Measurements from ENCODE around the gene MAPK8IP3.
A peak's percentile ranks its signal among the peaks of the same experiment; 100 is the strongest.

The MAPK8IP3 gene

DNA sequence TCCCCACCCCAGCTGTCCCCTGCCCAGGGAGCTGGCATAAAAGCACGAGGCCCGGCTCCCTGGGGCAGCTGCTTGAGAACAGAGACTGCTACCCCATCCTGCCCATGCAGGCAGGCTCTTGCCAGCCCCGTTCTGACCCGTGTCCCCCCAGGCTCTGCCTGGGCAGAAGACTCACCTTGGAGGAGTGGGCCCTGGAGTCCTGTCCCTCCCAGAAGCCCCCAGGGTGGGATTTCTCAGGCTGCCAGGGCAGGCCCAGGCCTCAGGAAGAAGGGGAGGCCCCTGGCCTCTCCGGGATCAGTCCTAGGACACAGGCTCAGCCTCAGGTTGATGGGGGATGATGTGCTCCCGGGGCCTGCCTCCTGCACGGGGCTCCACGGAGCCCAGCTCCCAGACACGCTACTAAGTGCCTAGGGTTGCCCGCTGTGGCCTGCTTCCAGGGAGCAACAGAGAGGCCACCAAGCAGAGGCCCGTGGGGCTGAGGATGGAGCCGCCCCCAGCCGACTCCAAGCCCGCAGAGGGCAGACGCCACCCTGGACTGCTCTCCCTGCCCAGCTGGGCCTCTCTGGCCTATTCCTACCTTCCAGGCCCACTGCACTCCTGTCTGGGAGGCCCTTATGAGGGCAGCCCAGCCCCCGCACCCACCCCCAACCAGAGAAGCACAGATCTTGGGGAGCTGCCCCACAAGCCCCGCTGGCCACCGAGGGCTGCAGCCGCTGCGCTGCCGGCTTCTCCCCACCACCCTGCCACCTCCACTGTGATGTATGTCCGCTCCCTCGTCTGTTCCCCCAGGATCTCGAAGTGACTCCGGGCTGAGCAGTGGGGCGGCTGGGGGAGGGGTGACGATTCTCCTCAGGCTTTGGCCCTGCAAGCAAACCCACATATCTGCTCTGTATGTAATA, 63.7 kb downstream of the MAPK8IP3 start:
- Histone ChIP-seq H3K27ac (ENCODE audit: low read length) (no peak overlapping the region), H3K4me3 (ENCODE audit: low read length) (no peak overlapping the region), H3K9me3 (ENCODE audit: control insufficient read depth, insufficient read depth, low read length) (no peaks in the 10 kb centered on the region), H3K4me1 (ENCODE audit: control insufficient read depth, insufficient read depth, low read length) (peaks cover 2% of the 10 kb centered on the region), H3K27me3 (ENCODE audit: control insufficient read depth, insufficient read depth, low read length) (no peaks in the 10 kb centered on the region), H3K36me3 (ENCODE audit: control insufficient read depth, insufficient read depth, low read length) (peaks cover 24% of the 10 kb centered on the region)
- no peak for DNase-seq (ENCODE audit: low read depth, low spot score)
- WGBS (ENCODE audit: insufficient coverage, insufficient read length): no CpG with 5 or more reads among the region's 27 CpGs

DNA sequence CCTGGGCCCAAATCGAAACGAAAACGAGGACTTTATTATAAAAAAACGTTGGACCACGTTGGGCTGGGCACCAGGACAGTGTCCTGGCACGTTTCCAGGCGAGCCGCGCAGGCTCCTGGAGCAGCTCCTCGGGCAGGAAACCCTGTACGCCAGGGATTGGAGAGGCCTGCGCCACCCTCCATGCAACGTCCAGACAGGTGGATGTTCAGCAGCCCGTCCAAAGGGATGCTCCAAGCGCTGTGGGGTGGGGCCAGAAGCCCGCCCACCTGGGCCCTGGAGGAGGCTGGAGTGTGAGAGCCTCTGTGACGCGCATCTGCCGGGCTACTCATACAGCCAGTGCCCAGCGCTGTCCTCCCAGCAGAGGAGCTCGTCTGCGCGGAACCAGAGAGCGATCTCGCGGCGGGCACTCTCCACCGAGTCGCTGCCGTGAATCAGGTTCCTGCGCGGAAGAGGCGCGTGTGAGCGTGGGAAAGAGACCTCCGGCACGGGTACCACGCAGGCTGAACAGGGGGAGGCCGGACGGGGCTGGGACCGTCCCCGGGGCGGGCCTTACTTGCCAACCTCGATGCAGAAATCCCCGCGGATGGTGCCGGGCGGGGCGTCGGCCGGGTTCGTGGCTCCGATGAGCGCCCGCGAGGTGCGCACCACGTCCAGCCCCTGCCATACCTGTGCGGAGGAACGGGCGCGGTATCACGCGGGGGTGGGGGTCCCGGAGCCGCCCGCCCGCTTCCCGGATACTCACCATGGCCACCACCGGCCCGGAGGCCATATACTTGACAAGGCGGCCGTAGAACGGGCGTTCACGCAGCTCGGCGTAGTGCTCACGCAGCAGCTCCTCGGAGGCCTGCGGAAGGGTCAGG, 64.6 kb downstream of the MAPK8IP3 start:
- no peaks in the 10 kb centered on the region for H3K27me3 ChIP-seq (ENCODE audit: control insufficient read depth, insufficient read depth, low read length)
- H3K4me3 ChIP-seq (ENCODE audit: low read length): peak overlapping the region; percentile 71
- H3K27ac ChIP-seq (ENCODE audit: low read length): no peak overlapping the region
- no peaks in the 10 kb centered on the region for H3K9me3 ChIP-seq (ENCODE audit: control insufficient read depth, insufficient read depth, low read length)
- peaks cover 2% of the 10 kb centered on the region for H3K4me1 ChIP-seq (ENCODE audit: control insufficient read depth, insufficient read depth, low read length)
- DNase-seq (ENCODE audit: low read depth, low spot score): no peak
- WGBS (ENCODE audit: insufficient coverage, insufficient read length): no CpG with 5 or more reads among the region's 81 CpGs
- H3K36me3 ChIP-seq (ENCODE audit: control insufficient read depth, insufficient read depth, low read length): peaks cover 27% of the 10 kb centered on the region

DNA sequence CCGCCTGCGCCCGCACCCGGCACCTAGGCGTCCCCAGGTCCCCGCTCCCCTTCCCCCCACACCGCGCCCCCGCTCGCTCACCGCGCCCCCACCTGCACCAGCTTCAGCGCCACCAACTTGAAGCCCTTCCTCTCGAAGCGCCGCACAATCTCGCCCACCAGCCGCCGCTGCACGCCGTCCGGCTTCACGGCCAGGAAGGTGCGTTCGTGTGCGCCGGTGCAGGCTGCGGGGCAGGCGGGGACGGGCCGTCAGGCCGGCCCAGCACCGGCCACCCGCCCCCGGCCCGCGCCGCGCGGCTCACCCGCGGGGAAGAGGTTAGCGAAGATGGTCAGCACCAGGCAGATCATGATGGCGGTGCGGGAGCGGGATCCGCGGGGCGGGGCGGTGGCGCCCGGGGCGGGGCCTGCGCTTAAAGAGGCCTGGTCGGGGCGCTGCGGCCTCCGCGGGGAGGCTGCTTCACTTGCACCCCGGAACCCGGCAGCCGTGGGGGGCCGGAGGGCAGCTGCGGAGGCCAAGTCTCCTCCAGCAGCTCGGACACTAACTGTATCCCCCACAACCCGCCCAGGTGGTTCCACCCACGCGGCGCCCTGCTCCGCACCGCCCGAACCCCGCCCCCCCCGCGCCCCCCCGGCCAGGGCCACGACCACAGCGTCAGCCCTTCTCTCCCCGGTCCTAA, 65.3 kb downstream of the MAPK8IP3 start, which contains the start of gene NME3:
NME3 (minus strand) TSS at position 356 of the 676 bp plus-strand sequence; CDS start at position 347, 9 bp downstream.
- DNase-seq (ENCODE audit: low read depth, low spot score): no peak
- Histone ChIP-seq H3K9me3 (ENCODE audit: control insufficient read depth, insufficient read depth, low read length) (no peaks in the 10 kb centered on the region), H3K4me3 (ENCODE audit: low read length) (peak within 1 kb of the TSS; percentile 71), H3K27me3 (ENCODE audit: control insufficient read depth, insufficient read depth, low read length) (no peaks in the 10 kb centered on the region), H3K36me3 (ENCODE audit: control insufficient read depth, insufficient read depth, low read length) (peaks cover 27% of the 10 kb centered on the region), H3K4me1 (ENCODE audit: control insufficient read depth, insufficient read depth, low read length) (peaks cover 2% of the 10 kb centered on the region), H3K27ac (ENCODE audit: low read length) (no peak within 1 kb of the TSS)
- no CpG with 5 or more reads among the region's 79 CpGs for WGBS (ENCODE audit: insufficient coverage, insufficient read length)

DNA sequence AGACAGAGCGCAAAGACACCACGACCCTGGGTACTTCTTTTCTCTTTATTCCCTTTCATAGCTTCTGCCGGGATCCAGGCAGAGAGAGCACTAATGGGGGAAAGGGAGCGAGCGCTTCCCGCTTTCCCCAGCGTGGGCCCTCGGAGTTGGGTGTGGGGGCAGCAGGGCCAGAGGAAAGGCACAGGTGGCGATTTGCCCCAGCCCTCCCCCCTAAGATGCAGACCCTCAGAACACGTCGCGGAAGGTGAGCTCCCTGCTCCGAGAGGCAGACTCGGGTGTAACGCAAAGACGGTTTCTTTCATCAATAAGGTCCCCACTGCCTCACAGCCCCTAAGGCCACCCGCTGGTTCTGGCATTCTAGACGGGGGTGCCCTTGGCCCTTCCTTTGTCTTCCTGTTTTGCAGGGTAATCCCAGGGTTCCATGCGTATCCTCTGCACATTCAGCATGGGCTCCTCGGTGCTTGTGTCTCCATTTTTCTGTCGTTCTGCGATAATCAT, 65.9 kb downstream of the MAPK8IP3 start:
- peak overlapping the region; percentile 71 for H3K4me3 ChIP-seq (ENCODE audit: low read length)
- H3K4me1 ChIP-seq (ENCODE audit: control insufficient read depth, insufficient read depth, low read length): peaks cover 2% of the 10 kb centered on the region
- no peaks in the 10 kb centered on the region for H3K9me3 ChIP-seq (ENCODE audit: control insufficient read depth, insufficient read depth, low read length)
- peaks cover 26% of the 10 kb centered on the region for H3K36me3 ChIP-seq (ENCODE audit: control insufficient read depth, insufficient read depth, low read length)
- DNase-seq (ENCODE audit: low read depth, low spot score): no peak
- no CpG with 5 or more reads among the region's 22 CpGs for WGBS (ENCODE audit: insufficient coverage, insufficient read length)
- H3K27ac ChIP-seq (ENCODE audit: low read length): no peak overlapping the region
- no peaks in the 10 kb centered on the region for H3K27me3 ChIP-seq (ENCODE audit: control insufficient read depth, insufficient read depth, low read length)

DNA sequence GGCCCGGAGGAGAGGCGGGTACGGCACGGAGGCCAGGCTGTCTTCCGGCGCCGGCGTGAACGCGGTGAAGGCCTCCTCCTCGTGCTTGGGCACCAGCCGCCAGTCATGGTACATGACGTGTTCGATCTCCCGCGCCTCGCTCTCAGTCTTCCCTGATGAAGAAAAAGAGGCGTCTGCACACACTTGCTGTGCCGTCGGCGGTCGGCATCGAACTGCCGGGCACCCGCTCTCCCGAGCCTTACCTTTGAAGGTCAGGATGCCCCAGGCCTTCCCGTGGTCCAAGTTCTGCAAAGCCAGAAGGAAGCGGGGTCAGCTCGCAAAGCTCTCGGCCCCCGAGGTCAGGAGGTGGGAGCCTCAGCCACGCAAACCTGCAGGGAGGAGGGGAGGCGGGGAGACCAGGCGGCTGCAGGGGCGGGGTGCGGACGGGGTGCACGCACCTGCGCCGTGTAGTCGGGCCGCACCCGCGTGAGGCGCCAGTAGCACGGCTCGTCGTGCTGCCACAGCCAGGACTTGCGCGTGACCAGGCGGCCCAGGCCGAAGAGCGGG, 66.4 kb downstream of the MAPK8IP3 start, which contains the start of gene EME2:
EME2 (plus strand) TSS at position 449 of the 546 bp plus-strand sequence. CDS start 418 bp downstream, outside the sequence.
- WGBS (ENCODE audit: insufficient coverage, insufficient read length): no CpG with 5 or more reads among the region's 53 CpGs
- Histone ChIP-seq H3K4me1 (ENCODE audit: control insufficient read depth, insufficient read depth, low read length) (peaks cover 2% of the 10 kb centered on the region), H3K36me3 (ENCODE audit: control insufficient read depth, insufficient read depth, low read length) (peaks cover 29% of the 10 kb centered on the region), H3K27ac (ENCODE audit: low read length) (no peak within 1 kb of the TSS), H3K4me3 (ENCODE audit: low read length) (peak within 1 kb of the TSS; percentile 71), H3K27me3 (ENCODE audit: control insufficient read depth, insufficient read depth, low read length) (no peaks in the 10 kb centered on the region), H3K9me3 (ENCODE audit: control insufficient read depth, insufficient read depth, low read length) (no peaks in the 10 kb centered on the region)
- no peak for DNase-seq (ENCODE audit: low read depth, low spot score)

DNA sequence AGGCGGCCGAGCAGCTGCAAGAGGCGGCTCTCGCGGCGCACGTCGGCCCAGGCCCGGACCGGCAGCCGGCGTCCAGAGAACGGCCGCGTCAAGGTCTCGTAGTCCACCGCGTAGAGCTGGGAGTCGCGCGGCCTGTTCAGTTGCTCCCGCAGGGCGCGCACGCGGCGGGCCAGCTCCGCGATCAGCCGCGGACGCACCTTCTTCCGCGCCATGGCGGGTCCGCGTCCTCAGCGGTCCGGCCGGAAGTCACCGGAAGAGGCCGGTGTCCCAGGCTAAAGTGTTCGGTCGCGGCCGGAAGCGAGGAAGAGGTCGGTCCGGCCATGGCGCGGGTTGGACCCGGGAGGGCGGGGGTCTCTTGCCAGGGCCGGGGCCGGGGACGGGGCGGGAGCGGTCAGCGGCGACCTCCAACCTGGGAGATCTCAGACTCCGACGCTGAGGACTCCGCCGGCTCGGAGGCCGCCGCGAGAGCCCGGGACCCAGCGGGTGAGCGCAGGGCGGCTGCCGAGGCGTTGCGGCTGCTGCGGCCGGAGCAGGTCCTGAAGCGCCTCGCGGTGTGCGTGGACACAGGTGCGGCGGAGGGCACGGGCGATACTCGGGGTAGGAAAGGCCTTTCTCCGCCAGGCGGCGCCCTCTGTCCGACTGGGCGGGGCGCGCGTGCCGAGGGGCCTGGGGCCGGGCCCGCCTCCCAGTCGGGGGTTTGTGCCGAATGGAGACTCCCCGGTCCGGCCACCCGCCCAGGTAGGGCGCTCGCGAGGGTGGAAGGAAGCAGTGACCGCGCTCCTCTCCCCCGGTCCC, 67.1 kb downstream of the MAPK8IP3 start, which contains the start of gene MRPS34:
MRPS34 (minus strand) TSS at position 227 of the 795 bp plus-strand sequence; CDS start at position 212, 15 bp downstream.
- H3K27me3 ChIP-seq (ENCODE audit: control insufficient read depth, insufficient read depth, low read length): no peaks in the 10 kb centered on the region
- H3K4me3 ChIP-seq (ENCODE audit: low read length): peak within 1 kb of the TSS; percentile 71
- H3K36me3 ChIP-seq (ENCODE audit: control insufficient read depth, insufficient read depth, low read length): peaks cover 29% of the 10 kb centered on the region
- no CpG with 5 or more reads among the region's 108 CpGs for WGBS (ENCODE audit: insufficient coverage, insufficient read length)
- DNase-seq (ENCODE audit: low read depth, low spot score): no peak
- H3K27ac ChIP-seq (ENCODE audit: low read length): no peak within 1 kb of the TSS
- H3K9me3 ChIP-seq (ENCODE audit: control insufficient read depth, insufficient read depth, low read length): no peaks in the 10 kb centered on the region
- peaks cover 2% of the 10 kb centered on the region for H3K4me1 ChIP-seq (ENCODE audit: control insufficient read depth, insufficient read depth, low read length)

DNA sequence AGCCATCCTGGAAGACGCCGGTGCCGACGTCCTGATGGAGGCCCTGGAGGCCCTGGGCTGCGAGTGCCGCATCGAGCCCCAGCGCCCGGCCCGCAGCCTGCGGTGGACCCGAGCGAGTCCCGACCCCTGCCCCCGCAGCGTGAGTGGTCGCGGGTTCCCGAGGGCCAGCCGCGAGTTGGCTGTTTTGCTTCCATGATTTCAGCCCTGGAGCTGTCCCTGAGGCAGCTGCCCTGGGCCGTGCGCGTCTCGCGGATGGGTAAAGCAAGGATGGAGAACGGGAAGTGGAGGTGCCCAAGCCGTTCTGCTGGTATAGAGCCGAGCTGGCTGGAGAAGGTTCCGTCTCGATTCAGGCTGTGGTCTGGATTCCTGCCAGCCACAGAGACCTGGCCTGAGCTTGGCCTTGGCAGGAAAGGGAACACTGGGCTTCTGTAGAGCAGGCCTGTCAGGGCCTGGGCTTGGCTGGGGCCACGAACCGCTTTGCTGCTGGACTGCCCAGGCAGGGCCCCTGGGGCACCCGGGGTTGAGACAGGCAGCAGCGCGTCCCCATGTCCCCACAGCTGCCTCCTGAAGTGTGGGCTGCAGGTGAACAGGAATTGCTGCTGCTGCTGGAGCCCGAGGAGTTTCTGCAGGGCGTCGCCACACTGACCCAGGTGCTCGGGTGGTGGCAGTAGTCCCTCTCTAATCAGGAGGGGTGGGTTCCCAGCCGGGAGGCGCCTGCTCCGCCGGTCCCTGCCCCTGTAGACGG, 67.9 kb downstream of the MAPK8IP3 start:
- Histone ChIP-seq H3K27ac (ENCODE audit: low read length) (no peak overlapping the region), H3K4me3 (ENCODE audit: low read length) (peak overlapping the region; percentile 71), H3K27me3 (ENCODE audit: control insufficient read depth, insufficient read depth, low read length) (no peaks in the 10 kb centered on the region)

DNA sequence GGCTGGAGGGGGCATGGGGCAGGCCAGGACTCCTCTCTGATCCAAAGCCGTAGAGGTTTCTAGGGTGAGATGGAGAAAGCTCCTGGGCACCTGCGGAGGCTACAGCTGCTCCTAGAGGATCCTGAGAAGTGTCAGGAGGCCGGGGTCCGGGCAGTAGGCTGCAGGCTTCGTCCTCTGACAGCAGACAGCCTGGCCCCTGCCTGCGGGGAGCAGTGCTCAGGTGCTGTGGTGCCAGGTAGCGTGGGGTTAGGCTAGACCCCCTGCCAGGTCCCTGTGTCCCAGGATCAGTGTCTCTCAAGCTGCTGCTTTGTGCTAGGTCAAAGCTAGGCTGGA, 68.4 kb downstream of the MAPK8IP3 start:
- no peak overlapping the region for H3K27ac ChIP-seq (ENCODE audit: low read length)
- no peak overlapping the region for H3K4me3 ChIP-seq (ENCODE audit: low read length)
- no peaks in the 10 kb centered on the region for H3K27me3 ChIP-seq (ENCODE audit: control insufficient read depth, insufficient read depth, low read length)
- peaks cover 2% of the 10 kb centered on the region for H3K4me1 ChIP-seq (ENCODE audit: control insufficient read depth, insufficient read depth, low read length)
- WGBS (ENCODE audit: insufficient coverage, insufficient read length): no CpG with 5 or more reads among the region's 7 CpGs
- H3K9me3 ChIP-seq (ENCODE audit: control insufficient read depth, insufficient read depth, low read length): no peaks in the 10 kb centered on the region
- no peak for DNase-seq (ENCODE audit: low read depth, low spot score)
- peaks cover 22% of the 10 kb centered on the region for H3K36me3 ChIP-seq (ENCODE audit: control insufficient read depth, insufficient read depth, low read length)

More for the DNA sequence above, 67.9 kb downstream of the MAPK8IP3 start:
- peaks cover 26% of the 10 kb centered on the region for H3K36me3 ChIP-seq (ENCODE audit: control insufficient read depth, insufficient read depth, low read length)
- no peak for DNase-seq (ENCODE audit: low read depth, low spot score)
- no CpG with 5 or more reads among the region's 45 CpGs for WGBS (ENCODE audit: insufficient coverage, insufficient read length)
- no peaks in the 10 kb centered on the region for H3K9me3 ChIP-seq (ENCODE audit: control insufficient read depth, insufficient read depth, low read length)
- H3K4me1 ChIP-seq (ENCODE audit: control insufficient read depth, insufficient read depth, low read length): peaks cover 2% of the 10 kb centered on the region
